Stimulated activated naive CD4-positive, alpha-beta T cell (primary cell): ENCODE results near the gene NECTIN4.
"Not testable (repeated sequence)": the region's sequence is repeated elsewhere in the genome, so short reads cannot be mapped to it uniquely, and the experiment has no call there.

Source experiments
- DNase-seq, 6 experiments: peaks; one replicate each; lab custom pipeline; 2025; lab: John Stamatoyannopoulos, UW

The NECTIN4 gene

DNA sequence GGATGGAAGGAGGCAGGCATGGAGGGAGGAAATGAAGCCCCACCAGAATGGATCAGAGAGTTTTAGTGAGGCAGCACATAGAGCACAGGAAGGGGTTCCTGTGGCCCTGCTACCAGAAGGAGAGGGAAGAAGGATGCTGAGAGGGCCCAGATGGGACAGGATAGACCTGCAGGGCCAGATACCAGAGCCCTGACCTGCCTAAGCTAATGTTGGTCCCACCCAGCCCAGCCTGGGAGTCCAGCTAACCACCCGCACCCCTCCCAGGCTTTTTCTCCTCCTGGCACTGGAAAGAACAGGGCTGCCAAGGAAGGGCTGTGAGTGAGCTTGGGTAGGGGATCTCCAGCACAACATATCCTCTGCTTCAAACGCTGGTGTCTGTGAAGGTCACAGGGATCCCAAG, 6.9 kb downstream of the NECTIN4 start:
- DNase-seq: no peak

DNA sequence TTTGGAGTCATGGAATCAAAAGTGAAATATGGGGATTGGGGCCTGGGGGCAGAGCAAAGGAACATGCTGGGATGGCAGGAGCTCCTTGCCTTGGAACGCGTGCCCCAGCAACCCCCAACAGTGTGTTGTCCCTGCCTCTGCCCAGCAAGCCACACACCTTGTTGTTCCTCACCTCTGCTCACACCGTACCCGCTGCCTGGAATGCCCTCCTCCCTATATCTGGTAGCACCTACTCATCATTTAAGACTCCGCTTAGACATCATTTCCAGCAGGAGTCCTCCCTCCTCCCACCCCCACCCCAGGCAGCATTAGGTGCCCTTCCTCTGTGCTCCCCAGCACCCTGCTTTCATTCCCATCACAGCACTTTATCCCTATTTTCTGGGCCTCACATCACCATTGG, 7.8 kb downstream of the NECTIN4 start:
- DNase-seq: no peak

DNA sequence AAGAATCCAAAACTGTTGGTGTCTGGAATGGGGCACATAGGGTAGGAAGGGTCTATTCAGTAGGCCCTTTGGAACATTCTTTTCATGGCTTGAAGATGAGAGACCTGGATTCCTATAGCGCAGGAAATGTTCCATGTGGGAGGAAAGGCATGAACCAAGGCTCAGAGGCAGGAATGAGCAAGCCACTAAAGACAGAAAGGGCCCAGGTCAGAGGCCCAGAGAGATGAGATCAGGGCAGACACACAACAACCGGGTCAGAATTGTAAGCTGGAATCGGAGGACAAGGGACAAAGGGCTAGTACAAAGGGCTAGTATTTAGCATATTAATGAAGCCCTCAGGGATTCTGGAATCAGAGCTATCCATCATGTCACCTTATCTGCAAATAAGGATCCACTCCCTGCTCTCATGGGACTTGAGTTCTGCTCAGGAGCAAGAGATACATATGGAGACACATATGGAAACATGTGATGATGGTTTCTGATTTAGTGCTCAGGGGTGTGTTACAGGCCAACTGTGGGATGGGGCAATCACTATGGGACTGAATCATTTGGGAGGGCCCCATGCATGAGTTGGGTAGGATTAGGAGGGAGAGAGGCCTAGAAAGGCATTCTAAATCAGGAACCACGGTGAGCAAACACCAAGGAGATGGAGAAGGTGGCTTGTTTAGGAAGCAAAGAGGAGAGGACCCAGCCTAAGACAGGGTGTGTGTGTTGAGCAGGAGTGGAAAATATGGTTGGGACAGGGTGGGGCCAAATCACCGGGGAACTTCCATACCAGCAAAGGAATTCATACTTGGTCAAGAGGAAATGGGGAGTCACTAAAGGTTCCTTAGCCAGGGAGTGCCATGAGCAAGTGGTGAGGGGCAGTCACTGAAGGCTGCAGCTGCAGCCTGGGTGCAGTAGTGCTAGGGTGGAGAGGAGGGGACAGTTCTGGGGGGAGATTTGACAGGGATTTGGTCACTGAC, 8.6 kb downstream of the NECTIN4 start:
- no peak for DNase-seq

DNA sequence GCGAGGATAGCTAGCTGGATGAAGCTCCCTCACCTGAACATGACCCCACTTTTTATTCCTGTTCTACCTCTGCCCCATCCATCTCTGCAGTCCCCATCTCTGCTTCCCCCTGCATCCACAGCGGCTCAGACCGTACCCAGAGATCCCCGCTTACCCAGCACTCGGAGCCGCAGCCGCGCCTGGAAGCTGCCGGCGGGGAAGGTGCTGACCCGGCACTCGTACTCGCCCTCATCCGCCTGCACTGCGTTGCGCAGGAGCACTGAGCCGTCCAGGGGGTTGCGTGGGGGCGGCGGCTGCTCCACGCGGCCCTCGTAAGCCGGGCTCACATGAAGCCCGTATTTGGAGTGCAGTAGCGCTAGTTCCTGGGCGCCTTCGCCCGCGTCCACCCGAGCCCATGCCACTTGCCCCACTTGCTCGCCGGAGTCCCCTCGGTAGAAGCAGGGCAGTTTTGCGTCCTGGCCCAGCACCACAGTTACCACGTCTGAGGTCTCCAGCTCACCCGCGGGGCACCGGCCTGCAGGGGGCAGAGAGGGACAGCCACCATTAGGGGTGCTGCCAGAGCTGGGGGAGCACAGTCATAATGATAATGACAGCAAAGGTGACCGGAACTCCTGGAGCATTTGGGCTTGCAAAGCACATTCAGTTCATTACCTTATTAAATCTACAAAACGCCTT, 9.8 kb downstream of the NECTIN4 start:
- DNase-seq: no peak

- no peak for DNase-seq
These were observed 11.9 kb downstream of the NECTIN4 start for GRCh38 chr1:161077426-161077825.

GRCh38 chr1:161076410-161076809, 12.9 kb downstream of the NECTIN4 start:
- DNase-seq: no peak

DNA sequence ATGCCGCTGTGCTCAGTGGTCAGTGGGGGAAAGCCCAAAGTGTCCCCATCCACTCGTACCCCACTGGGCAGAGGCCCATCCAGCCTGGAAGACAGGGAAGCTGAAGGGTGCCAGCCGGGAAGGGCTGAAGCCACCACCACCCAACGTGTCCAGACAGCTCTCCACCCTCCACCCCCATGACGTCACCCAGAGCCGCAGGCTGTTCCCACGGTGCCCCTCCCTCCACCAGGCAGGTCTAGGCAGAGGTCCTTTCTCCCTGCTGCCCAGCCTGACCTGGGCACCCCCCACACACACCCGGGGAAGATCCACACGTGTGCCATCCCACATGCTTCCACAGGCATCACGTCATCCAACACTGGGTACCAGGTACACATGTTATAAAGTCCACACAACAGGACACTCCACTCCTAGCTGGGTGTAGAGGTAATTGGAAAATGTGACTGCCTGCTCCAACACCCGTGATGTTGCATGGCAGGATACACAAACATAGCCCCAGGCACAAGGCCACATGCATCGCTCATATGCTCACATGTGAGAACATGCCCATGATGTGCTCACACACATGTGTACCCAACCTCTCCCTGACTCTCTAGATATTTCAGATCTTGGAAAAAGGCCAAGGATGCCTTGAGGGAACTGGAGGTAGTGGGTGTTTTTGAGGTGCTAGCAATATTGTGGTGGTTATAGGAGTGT, 14.5 kb downstream of the NECTIN4 start:
- no peak for DNase-seq

GRCh38 chr1:161073474-161074121, 15.8 kb downstream of the NECTIN4 start:
- DNase-seq: no peak

GRCh38 chr1:161072751-161073449, 16.5 kb downstream of the NECTIN4 start:
- DNase-seq: no peak

DNA sequence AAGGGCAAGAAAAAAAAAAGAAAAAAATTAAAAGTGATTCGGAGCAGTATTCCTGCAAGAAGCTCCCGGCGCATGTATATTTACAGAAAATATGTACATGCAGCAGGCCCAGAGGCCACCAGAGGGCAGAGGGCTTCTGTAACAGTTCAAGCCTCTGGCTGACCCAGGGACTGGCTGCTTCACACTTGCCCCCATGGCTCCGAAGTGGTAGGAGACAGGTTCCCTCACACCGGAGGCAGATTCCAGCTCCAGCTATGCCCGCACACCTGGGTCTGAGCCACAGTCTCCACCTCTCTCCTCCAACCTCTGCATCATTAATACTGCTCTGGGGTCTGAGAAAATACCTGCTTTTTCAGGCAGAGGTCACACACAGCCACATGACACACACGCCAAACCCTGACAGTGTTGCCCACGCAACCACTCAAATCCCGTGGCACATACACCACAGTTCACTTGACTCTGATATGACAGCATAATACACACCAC, 17.4 kb downstream of the NECTIN4 start:
- DNase-seq: peak in 4 of 6 experiments; percentile 19 to 45 (median 35)

- DNase-seq: no peak
These were observed 18.6 kb downstream of the NECTIN4 start for GRCh38 chr1:161070761-161071160.

- DNase-seq: peak; percentile 57 to 88 (median 80)
These were observed 19.6 kb downstream of the NECTIN4 start, which contains the start of gene ARHGAP30 for GRCh38 chr1:161069731-161070270. Gene ARHGAP30, minus strand, starts transcription at chr1:161069891. Its CDS starts 267 bp downstream, at chr1:161069624.

GRCh38 chr1:161069241-161069640, 20.1 kb downstream of the NECTIN4 start:
- DNase-seq: peak in 1 of 6 experiments; percentile 5

- DNase-seq: peak; percentile 65 to 83 (median 78)
These were observed 20.8 kb downstream of the NECTIN4 start for GRCh38 chr1:161068306-161069234.

DNA sequence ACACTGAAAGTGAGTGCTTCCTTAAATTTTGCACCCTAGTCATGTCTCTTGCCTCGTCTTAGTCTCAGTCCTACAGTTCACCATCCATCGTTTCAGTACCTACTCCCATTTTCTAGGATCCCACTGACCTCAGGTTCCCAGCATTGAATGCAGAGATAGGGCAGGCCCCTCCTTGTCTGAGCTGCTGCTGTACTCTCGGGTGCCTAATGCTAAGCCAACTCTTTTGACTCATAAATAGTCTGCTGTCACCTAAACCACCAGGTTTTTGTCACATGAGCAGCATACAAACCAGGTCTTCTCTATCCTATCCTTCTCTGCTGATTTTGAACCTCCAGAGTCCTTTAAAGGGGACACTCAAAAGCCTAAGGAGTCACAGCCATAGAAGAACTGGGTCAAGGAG, 22.7 kb downstream of the NECTIN4 start:
- no peak for DNase-seq

DNA sequence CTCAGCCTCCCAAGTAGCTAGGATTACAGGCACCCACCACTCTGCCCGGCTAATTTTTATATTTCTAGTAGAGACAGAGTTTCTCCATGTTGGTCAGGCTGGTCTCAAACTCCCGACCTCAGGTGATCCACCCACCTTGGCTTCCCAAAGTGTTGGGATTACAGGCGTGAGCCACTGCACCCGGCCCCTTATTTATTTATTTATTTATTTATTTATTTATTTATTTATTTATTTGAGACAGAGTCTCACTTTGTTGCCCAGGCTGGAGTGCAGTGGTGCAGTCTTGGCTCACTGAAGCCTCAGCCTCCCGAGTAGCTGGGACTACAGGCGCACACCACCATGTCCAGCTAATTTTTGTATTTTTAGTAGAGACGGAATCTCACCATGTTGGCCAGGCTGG, 23.7 kb downstream of the NECTIN4 start:
- not testable (repeated sequence) for DNase-seq

DNA sequence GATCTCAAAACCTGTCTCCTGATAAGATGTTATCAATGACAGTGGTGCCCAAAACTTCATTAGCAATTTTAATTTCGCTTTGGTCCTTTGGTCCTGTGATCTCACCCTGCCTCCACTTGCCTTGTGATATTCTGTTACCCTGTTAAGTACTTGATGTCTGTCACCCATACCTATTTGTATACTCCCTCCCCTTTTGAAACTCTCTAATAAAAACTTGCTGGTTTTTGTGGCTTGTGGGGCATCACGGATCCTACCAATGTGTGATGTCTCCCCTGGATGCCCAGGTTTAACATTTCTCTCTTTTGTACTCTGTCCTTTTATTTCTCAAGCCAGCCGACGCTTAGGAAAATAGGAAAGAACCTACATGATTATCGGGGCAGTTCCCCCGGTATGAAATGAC, 25.4 kb downstream of the NECTIN4 start:
- DNase-seq: not testable (repeated sequence)

DNA sequence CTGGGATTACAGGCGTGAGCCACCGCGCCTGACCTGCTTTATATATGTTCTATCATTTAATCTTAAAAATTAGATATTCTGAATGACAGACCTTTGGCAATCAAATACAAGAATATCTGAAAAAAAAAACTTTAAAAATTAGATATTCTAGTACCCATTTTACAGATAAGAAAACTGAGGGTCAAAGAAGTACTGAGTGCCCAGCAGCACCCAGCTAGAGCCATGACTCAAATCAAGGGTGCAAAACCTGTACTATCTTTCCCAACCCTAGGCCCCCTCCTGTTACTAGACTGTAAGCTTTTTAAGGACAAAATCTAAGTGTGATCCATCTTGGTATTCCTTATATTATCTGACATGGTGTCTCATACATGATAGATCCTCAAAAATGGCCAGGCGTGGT, 27.9 kb downstream of the NECTIN4 start:
- DNase-seq: no peak

DNA sequence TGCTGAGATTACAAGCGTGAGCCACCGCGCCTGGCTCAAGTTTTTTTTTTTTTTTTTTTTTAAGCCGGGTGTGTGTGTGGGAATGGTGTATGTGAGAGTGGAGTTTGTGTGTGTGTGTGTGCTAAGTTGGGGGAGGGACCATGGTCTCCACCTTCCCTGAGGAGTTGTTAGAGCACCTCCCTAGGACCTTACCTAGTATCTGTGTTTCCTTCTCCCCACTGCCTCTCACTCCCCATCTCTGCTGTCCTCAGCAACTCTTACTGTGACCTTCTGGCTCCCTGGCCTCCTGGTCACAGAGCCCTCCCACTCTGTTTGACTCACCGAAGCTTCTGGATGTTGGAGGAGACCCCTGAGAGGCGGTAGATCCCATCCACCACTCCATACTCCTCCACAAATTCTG, 30.1 kb downstream of the NECTIN4 start:
- no peak for DNase-seq

- no peak for DNase-seq
These were observed 34.6 kb downstream of the NECTIN4 start for GRCh38 chr1:161054805-161055204.
